Fibroblast of pulmonary artery (primary cell): ENCODE data around the gene PIGN.

Experiments used
- DNase-seq: peaks from one replicate; pipeline ENCODE4 v3.0.0-alpha.2; 2010; ENCODE audit warnings: low read depth
- H3K4me3 ChIP-seq: replicated peaks from 2 replicates; pipeline ENCODE4 v1.5.1; 2011; ENCODE audit warnings: low read depth, mild to moderate bottlenecking, control low read depth, low read length, moderate library complexity
- TF ChIP-seq, protein P1 (sequence below): IDR thresholded peaks from 2 replicates; pipeline ENCODE4 v1.5.1; 2011; ENCODE audit warnings: mild to moderate bottlenecking, control low read depth, low read length, inconsistent platforms; ENCODE audit errors: missing control alignments

Gene PIGN

DNA sequence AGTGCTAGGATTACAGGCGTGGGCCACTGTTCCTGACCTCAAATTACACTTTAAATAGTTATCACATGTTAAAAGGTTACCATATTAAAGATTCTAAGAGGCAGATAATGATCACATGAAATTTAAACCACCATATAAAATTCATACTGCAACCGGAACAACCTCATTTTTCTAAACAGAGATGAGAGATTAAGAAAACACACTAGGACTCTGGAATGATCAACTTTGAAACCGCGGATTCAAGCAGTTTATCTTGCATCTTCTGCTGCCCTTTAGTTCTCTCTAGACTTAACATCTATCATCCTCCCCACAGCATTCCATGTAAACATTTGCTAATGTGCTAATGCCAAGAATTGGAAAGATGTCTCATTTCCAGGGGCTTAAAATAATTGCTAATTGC lies 115.8 kb downstream of the PIGN start:
- H3K4me3 ChIP-seq = no peak overlapping the region
- TF ChIP-seq, protein P1, sequence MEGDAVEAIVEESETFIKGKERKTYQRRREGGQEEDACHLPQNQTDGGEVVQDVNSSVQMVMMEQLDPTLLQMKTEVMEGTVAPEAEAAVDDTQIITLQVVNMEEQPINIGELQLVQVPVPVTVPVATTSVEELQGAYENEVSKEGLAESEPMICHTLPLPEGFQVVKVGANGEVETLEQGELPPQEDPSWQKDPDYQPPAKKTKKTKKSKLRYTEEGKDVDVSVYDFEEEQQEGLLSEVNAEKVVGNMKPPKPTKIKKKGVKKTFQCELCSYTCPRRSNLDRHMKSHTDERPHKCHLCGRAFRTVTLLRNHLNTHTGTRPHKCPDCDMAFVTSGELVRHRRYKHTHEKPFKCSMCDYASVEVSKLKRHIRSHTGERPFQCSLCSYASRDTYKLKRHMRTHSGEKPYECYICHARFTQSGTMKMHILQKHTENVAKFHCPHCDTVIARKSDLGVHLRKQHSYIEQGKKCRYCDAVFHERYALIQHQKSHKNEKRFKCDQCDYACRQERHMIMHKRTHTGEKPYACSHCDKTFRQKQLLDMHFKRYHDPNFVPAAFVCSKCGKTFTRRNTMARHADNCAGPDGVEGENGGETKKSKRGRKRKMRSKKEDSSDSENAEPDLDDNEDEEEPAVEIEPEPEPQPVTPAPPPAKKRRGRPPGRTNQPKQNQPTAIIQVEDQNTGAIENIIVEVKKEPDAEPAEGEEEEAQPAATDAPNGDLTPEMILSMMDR = no peak
- DNase-seq = no peak

DNA sequence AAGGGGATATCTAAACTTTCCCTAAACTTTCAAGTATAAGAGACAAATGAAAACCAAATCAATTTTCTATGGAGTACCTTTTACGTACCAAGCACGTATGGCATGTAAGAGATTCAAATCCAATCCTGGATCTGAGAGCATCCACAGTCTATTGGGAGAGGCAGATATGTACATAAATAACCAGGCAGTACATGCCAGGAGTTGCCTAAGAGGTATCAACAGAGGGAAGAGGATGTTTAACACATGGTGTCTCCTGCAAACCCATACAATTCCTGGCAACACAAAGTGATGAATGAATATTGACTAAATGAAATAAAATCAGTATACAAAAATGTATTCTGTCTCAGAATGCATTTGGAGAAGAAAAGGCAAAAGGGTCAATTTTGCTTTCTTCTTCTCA lies 116.6 kb downstream of the PIGN start:
- no peak overlapping the region for H3K4me3 ChIP-seq
- peak; percentile 23 for DNase-seq
- TF ChIP-seq, protein P1 = no peak

DNA sequence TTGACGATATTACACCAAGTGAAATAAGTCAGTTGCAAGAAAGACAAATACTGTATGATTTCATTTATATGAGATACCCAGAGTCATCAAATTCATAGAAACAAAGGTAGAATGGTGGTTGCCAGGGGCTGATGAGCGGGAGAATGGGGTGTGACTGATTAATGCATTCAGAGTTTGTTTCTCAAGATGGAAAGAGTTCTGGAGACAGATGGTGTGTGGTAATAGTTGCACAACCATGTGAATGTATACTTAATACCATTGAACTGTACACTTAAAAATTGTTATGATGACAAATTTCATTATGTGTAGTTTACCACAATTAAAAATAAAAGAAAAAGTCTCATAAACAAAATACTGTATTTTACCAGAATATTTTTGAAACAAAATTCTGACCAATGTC lies 117.3 kb downstream of the PIGN start:
- TF ChIP-seq, protein P1 = no peak
- peak; percentile 27 for DNase-seq
- no peak overlapping the region for H3K4me3 ChIP-seq

DNA sequence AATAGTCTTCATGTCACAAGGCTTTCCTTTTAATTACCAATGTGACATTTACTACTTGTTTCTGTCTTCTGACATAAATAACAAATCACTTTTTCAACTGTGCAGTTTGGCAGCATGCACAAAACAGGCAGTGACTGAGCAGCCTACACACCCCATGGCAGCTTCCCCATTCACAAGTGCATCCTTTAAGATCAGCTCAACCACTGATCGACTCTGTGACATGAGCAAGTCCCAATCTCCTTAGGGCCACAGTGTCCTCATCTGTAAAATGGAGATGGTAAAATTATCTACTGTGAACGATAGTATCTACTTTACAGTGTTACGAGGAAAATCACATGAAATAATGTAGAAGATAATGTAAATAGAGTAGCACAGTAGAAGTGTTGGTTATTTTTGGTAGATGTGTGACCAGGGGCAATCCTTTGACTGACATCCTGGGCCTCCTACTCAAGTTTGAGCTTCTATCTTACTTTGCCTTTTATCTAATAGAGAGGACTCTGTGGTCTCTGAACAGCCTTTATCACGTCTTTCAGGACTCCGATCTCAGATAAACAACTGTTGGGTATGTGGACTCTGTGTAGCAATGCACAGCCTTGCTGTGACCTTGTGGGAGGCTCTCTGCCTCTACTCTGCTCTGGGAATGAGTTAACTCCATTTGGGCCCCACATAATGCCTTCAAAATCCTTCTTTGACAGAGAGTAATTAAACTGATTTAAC lies 120.6 kb downstream of the PIGN start:
- DNase-seq = no peak
- TF ChIP-seq, protein P1 = no peak
- no peak overlapping the region for H3K4me3 ChIP-seq

DNA sequence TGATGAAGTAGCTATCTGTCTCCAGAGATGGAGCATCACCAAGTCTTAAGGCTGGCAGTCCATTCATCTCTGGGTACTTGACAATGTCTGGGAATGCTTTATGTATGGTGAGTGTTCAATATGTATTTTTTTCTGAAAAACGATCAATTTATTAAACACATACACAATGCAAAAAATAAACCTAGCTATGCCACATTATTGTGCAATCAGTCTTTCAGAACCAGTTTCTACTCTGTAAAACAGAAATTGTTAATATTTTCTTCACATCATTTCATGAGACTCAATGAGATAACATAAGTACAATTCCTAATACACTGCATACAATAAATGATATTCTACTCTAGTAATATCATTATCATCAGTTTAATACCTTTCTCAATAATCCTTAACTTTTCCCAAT lies 122.5 kb downstream of the PIGN start:
- H3K4me3 ChIP-seq = no peak overlapping the region
- TF ChIP-seq, protein P1 = no peak
- no peak for DNase-seq

DNA sequence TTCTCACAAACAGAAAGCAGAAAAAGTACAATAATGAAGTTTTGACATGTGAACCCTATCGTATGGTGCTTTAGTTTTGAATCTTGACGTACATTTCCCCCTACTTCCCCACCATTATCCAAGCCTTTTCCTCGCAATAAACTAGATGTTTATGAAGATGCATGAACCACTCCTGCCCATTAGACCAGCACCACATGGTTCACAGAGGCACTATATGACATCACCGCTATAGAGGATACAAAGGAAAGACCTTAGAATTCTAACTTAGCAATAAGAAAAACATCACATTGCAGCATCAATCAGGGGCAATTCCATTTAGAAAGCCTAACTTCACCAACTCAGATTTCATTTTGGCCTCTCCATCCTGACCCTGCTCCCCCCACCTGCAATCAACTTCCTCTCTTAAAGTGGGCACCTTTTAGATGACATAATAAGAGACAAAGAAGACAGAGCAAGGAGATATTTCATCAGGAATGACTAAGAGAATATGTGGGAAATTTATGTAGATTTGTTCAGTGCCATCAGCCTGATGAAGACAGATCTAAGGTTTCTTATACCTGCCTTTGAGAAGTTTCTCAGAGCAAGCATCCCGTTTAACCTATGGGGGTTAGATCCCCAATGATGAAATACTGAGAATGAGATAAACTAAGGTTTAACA lies 124.9 kb downstream of the PIGN start:
- DNase-seq = no peak
- H3K4me3 ChIP-seq = no peak overlapping the region
- TF ChIP-seq, protein P1 = no peak
